K562 (cell line): ENCODE results near the gene CMIP. TPM values are rescaled to one million over a fixed set of nuclear protein-coding genes. Genes with fewer than 3 reads are reported as not detected.

Source experiments
- BDP1 ChIP-seq: IDR thresholded peaks from 3 replicates; pipeline ENCODE4 v1.6.1; 2011; ENCODE audit not compliant: insufficient read length, insufficient read depth
- FOXK2 ChIP-seq, 2 experiments: fragments of 450-650 bp; IDR thresholded peaks in 1 of 2; conservative IDR thresholded peaks in 1 of 2; 2 replicates each; pipeline ENCODE4 v1.6.1; 2016; ENCODE audit warnings: low read depth in 2 of 2, mild to moderate bottlenecking in 1 of 2
- KLF16 ChIP-seq: IDR thresholded peaks from 2 replicates; pipeline ENCODE4 v1.6.1; 2016; ENCODE audit warnings: antibody characterized with exemption
- MGA ChIP-seq: fragments of 450-650 bp; IDR thresholded peaks from 2 replicates; pipeline ENCODE4 v1.6.1; 2016; ENCODE audit warnings: mild to moderate bottlenecking, moderate library complexity
- PHB ChIP-seq: fragments of 250-450 bp; sonication (Bioruptor Pico); IDR thresholded peaks from 2 replicates; pipeline ENCODE4 v1.5.0; 2021
- polyA plus RNA-seq, 8 experiments: library from polyadenylated mRNA; depleted of rRNA in 4 of 8; stranded (reverse) in 5 of 8; unstranded in 3 of 8; fragments of >200 nt; fragmentation: Nextera tagmentation in 2 of 8; fragmentation: Illumina TruSeq in 1 of 8; extraction: Ambion mirVana in 2 of 8; extraction: Trizol in 1 of 8; gene quantifications; 2 replicates each; pipeline versions ENCODE4 v1.2.1 to v1.2.3, GENCODE V29; 2011 to 2014; ENCODE audit warnings: inconsistent platforms in 1 of 8, missing spikeins in 1 of 8
- total RNA-seq, 7 experiments: library from RNA; depleted of rRNA in 6 of 7; stranded (reverse); fragments of >200 nt in 6 of 7; fragmentation: Illumina TruSeq in 2 of 7; extraction: Trizol in 2 of 7; gene quantifications; 2 replicates each; pipeline versions ENCODE4 v1.2.1 to v1.2.3, GENCODE V29; 2011 to 2021; ENCODE audit warnings: low replicate concordance in 1 of 7
- TF ChIP-seq, protein P1 (sequence below), 2 experiments: fragments of 450-650 bp in 1 of 2; sonication (generic) in 1 of 2; formaldehyde crosslinking in 1 of 2; IDR thresholded peaks; 2 replicates each; pipeline versions ENCODE4 v1.7.1 to v1.9.0; 2016 to 2022; ENCODE audit warnings: inconsistent platforms in 1 of 2, mild to moderate bottlenecking in 1 of 2, missing genetic modification reagents in 1 of 2

CMIP gene
- total and polyA plus RNA-seq, 9 of the 15 experiments (the other 6 are each of a cell fraction or from before 2014, with no cell fraction given) = 0.94 to 82.5 (median 10.3) TPM

DNA sequence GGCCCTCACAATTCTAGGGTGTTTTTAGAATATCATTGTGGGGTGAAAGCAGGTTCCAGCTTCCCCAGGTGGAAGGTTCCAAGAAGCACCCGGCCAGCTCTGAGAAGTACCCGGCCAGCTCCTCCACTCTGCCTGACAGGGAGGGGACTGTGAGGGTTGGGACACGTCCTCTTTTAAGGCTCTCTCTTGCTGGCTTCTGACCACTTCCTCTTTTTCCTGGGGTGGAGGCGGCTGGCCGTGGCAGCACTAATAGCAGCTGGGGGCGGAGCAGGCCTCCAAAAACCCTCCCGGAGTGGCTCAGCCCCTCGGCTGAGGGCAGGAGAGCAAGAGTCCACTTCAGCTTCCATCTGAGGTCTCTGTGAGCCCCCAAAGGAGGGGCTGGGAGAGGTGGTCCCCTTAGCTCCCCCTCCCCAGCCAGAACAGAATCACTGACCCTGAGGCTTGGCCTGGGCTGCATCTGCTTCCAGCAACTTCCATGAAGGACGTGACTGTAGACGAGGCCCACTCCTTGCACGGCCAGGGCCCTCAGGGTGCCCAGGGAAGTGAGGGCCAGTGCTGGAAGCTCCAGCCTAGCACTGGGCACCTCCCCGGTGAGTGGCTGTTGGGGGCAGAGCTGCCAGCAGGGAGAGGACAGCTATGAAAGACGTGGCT lies 307.7 kb downstream of the CMIP start (continued):
- TF ChIP-seq MGA (peak; percentile 64), BDP1 (no peak), PHB (0 out of 2 replicates have a peak, but pooled peaks have one; percentile 70), FOXK2 (conservative IDR thresholded peaks at IDR 0.05 in 1 of 2, IDR thresholded peaks at IDR 0.05 in 1 of 2; ENCODE audit: low read depth in 2 of 2) (0 out of 4 replicates have a peak, but pooled peaks of 1 of the 2 experiments have one; percentile 22), KLF16 (peak; percentile 31)
- TF ChIP-seq, protein P1, sequence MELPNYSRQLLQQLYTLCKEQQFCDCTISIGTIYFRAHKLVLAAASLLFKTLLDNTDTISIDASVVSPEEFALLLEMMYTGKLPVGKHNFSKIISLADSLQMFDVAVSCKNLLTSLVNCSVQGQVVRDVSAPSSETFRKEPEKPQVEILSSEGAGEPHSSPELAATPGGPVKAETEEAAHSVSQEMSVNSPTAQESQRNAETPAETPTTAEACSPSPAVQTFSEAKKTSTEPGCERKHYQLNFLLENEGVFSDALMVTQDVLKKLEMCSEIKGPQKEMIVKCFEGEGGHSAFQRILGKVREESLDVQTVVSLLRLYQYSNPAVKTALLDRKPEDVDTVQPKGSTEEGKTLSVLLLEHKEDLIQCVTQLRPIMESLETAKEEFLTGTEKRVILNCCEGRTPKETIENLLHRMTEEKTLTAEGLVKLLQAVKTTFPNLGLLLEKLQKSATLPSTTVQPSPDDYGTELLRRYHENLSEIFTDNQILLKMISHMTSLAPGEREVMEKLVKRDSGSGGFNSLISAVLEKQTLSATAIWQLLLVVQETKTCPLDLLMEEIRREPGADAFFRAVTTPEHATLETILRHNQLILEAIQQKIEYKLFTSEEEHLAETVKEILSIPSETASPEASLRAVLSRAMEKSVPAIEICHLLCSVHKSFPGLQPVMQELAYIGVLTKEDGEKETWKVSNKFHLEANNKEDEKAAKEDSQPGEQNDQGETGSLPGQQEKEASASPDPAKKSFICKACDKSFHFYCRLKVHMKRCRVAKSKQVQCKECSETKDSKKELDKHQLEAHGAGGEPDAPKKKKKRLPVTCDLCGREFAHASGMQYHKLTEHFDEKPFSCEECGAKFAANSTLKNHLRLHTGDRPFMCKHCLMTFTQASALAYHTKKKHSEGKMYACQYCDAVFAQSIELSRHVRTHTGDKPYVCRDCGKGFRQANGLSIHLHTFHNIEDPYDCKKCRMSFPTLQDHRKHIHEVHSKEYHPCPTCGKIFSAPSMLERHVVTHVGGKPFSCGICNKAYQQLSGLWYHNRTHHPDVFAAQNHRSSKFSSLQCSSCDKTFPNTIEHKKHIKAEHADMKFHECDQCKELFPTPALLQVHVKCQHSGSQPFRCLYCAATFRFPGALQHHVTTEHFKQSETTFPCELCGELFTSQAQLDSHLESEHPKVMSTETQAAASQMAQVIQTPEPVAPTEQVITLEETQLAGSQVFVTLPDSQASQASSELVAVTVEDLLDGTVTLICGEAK (IDR thresholded peaks at IDR 0.05) = peak; percentile 63; the same call in 1 of the 2 replicates
- TF ChIP-seq, protein P1 (CRISPR knock-in tag; IDR thresholded peaks at IDR 0.05) = no peak
